GM19467 (cell line): Measurements from ENCODE around the gene OGFOD3.
"Not testable (repeated sequence)": the region's sequence is repeated elsewhere in the genome, so short reads cannot be mapped to it uniquely, and the experiment has no call there.

ENCODE experiments used
- ATAC-seq: cut with Tn5 transposase; IDR thresholded peaks from one replicate; pipeline ENCODE4 v1.9.1; 2021; ENCODE audit warnings: mild to moderate bottlenecking, moderate library complexity; ENCODE audit not compliant: unreplicated experiment

The OGFOD3 gene

DNA sequence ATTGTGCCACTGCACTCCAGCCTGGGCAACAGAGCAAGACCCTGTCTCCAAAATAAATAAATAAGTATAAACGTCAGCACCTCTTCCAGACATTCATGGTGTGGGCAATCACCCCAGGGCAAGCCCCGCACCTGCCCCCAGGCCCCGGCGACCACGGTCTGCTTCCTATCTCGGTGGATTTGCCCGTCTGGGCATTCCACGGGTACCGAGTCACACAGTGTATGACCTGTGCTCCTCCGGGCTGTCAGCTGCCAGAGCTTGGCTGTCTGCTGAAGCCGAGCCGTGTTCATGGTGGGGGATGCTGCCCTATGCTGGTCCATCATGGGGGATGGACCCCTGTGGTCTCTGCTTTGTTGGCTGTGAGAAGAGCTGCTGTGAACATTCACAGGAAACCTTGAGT, 16.7 kb upstream of the OGFOD3 start:
- ATAC-seq: no peak

DNA sequence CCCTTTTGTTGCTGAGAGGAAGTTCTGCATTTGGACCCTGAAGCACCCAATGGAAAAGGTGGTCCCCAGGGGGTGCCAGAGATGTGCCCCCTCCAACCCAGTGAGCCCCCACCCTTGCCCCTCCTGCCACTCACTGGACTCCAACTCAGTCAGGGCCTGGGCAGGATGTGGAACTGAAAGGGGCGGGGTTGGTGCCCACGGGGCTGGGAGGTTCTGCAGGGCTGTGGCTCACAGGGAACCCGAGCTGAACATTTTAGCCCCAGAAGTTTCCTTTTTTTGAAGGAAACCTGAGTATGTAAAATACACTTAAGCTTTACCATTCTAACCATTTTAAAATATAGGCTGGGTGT, 15.8 kb upstream of the OGFOD3 start:
- no peak for ATAC-seq

DNA sequence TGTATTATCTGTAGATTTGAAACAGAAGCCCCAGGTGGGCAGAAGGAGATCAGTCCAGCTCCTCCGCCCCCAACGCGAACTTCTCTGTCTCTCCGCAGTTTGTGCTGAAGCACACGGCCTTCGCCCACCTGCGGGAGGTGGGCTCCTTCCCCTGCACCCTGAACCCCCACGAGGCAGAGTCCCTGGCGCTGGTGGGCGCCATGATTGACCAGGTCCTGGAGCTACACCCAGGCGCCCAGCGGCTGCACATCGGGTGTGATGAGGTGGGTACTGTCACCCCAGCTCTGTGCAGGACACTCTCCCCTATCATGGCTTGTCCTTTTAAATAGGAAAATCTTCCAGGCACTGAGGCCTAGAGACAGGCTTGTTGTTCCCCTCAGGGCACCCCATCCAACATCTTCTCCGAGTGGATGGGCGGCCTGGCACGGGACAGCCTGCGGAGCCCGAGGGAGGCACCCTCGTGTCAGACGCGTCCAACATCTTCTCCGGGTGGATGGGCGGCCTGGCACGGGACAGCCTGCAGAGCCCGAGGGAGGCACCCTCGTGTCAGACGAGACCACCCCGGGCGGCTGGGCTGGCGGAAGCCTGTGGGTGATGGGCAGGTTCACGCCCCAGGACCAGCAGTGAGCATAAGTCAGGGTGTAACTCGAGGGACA, 15.3 kb upstream of the OGFOD3 start:
- ATAC-seq: no peak

DNA sequence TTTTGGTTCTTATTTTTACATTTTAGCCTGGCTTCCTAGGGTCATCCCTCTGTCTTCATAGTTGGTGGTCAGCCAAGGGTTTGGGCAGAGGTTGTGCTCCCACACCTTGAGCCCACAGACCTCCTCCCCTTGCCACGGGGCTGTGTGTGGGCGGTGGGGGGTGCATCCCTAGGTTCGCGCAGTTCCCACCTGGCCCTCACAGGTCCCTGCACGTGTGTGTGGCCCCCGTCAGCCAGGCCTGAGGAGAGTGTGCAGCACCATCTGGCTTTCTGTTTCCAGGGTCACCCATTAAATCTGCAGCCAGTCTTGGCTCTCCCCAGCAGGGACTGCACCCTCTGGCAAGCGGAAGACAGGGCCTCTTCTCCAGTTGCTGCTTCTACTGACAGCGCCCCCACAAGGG, 13.6 kb upstream of the OGFOD3 start:
- ATAC-seq: no peak

DNA sequence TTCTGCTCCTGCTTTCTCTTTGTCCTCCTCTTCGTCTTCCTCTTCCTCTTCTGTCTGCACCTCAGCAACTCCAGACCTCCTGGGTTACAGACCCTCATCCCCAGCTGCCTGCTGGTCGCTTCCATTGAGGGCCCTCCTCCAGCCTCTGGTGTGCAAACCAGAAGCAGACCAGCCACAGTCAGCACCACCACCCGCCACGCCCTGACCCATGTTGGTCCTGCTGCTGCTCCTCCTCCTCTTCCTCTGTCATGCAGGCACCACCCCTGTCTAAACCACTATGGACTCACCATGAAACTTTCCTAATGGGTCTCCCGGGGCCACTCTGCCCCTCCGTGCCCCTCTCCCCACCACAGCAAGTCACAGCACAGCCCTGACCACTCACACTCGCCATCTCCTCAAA, 11.4 kb upstream of the OGFOD3 start:
- ATAC-seq: no peak

DNA sequence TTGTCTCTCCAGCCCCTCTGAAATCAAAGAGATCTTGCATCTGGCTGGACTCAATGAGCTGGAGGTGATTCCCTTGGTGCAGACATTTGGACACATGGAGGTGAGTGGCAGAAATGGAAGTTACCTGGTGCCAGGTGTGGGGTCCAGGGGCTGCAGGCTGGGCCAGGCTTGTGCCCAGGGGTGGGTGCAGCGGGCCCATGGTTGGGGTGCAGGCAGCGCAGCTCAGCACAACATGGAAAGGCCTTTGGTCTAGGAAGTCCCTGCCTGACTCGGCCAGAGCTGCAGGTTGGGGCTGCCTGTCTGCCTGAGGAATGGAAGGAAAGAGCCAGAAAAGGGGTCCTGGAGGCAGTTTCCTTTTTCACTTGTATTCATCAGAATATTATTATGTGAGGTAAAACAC, 10.2 kb upstream of the OGFOD3 start:
- ATAC-seq: no peak

DNA sequence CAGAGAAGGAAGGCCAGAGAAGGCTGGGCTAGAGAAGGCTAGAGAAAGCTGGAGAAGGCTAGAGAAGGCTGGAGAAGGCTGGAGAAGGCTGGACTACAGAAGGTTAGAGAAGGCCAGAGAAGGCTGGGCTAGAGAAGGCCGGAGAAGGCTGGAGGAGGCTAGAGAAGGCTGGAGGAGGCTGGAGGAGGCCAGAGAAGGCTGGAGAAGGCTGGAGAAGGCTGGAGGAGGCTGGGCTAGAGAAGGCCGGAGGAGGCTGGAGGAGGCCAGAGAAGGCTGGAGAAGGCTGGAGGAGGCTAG, 6.4 kb upstream of the OGFOD3 start:
- no peak for ATAC-seq

DNA sequence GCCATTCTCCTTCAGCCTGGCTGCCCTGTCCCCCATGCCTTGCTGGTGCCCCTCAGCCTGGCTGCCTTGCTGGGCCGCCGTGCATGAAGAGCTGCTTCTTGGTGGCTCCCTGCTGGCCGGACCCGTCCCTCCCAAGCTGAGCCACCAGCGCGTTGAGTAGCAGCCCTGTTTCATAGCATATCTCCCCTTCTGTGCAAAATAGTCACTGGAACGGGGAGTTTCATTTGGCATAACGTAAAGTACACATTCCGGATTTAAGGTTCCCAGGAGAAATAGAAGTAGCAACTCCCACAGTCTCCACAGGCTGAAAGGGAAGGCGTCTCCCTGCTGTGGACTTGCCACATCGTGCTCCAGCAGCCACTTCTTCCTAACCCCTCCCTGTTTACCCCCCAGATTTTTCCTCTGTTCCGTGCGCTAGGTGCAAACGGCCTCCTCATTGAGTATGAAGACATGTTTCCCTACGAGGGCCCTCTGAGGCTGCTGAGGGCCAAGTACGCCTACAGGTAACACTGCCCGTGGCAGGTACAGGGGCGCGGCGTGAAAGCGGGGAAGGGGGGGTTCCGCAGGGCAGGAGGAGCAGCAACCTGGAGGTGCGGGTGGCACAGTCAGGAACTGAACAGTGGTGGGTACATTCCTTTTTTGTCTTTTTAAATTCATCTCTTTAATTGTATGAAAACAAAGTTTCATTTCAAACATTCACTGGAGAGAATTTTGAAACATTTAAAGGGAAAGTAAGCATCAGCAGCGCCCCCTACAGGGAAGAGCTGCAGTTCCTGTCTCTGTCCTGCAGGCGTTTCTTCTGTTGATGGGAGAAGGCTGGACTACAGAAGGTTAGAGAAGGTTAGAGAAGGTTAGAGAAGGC, 5.8 kb upstream of the OGFOD3 start:
- ATAC-seq: no peak

DNA sequence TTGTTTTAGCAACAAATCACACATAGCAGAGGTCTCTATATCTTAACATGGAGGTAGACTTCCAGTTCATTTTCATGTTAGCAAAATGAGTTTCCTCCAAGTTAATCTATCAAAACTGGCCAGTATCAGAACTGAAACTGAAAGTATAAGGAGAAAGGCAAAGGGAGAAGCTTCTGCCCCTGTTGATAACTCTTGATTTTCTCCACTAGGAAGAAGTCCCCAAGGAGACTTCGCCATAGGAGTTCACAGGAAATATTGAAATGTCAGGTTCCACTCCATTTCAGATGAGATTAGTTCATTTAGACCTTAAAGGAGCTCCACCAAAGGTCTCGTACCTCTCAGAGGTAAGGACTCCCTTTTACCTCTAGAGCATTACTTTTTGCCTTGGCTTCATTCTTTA, 1.2 kb upstream of the OGFOD3 start:
- no peak for ATAC-seq

DNA sequence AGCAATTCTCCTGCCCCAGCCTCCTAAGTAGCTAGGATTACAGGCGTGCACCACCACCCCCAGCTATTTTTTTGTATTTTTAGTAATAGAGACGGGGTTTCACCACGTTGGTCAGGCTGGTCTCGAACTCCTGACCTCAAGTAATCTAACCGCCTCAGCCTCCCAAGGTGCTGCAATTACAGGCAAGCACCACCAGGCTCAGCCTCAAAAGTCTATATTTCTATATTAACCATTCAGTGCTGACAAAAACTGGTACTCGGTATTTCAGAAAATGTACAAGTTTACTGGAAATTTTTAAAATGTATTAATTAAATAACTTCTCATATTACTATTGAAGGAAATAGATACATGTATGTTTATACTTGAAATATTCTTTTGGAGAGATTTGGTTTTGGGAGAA, 1.6 kb downstream of the OGFOD3 start:
- no peak for ATAC-seq

DNA sequence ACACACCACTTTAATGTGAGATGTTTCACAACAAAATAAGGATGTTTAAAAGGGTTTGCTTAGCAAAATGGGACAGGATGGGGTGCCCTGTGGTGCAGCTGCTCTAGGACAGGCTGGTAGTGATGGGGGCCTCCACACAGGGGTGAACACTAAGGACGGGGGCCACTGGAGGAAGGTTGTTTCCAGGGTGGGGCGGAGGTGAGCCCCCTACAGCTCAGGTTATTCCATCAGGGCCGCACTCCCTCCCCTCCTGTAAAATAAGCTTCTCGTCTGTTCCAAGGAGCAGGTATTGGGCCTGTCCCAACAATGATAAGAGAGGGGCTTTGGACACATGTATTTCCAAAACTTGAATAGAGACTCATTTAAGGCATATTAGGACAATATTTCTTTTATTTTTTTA, 2.1 kb downstream of the OGFOD3 start:
- no peak for ATAC-seq

DNA sequence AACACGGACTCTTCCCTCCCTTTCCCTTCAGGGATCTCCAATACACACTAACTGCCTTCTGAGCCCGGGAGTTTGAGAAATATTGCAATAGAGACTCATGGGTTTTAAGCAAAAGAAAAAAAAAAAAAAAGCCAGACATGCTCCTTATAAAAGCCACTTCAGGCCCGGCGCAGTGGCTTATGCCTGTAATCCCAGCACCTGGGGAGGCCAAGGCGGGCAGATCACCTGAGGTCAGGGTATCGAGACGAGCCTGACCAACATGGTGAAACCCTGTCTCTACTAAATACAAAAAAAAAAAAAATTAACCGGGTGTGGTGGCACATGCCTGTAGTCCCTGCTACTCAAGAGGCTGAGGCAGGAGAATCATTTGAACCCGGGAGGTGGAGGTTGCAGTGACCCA, 2.6 kb downstream of the OGFOD3 start:
- ATAC-seq: no peak

DNA sequence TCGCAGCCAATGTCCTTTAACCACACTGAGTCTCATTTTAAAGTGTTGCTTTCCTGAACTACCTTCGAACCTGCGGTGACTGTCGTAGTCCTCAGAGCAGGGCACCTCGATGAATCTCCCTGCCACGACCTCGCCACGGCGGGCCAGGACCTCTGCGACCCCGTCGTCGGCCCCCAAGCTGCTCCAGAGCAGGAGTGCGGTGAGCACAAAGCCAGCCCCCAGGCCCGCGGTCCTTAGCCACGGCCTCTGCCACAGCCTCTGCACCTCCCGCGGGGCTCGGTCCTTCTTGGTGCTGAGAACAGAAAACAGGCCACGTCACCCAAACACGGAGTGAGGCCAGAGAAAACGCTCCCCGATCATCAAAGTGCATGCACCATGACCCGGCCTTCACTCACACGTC, 3.0 kb downstream of the OGFOD3 start:
- no peak for ATAC-seq

DNA sequence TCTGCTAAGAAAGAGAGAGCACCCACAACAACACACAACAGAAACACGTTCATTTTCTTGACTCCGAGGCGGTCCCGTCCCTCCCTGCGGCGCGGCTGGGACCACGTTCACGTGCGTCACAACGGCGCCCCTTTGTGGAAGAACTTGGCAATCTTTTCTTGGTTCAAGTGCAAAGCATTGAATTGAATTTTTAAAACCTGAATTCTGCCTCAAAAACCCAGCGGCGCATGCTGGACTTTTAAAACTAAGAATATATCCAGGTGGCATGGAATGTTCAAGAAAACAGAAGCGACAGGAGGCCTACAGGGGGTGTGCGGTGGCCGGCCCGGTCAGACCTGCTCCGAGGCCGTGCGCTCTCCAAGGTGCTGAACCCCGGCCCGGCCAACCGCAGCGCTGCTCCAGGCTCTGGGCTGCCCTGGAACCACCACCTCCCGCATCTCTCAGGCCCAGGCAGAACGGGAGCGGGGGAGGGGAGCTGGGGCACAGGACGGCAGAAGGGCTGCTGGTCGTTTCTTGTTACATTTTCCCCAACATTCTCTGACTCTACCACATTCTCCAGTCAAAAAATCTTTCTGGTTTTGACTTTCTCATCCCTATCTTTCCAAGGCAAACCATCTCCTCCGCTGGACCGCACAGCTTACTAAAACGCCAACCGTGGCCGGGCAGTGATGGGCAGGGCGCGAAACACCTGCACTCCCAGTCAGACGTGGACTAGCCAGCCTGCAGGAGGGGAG, 3.7 kb downstream of the OGFOD3 start:
- no peak for ATAC-seq

DNA sequence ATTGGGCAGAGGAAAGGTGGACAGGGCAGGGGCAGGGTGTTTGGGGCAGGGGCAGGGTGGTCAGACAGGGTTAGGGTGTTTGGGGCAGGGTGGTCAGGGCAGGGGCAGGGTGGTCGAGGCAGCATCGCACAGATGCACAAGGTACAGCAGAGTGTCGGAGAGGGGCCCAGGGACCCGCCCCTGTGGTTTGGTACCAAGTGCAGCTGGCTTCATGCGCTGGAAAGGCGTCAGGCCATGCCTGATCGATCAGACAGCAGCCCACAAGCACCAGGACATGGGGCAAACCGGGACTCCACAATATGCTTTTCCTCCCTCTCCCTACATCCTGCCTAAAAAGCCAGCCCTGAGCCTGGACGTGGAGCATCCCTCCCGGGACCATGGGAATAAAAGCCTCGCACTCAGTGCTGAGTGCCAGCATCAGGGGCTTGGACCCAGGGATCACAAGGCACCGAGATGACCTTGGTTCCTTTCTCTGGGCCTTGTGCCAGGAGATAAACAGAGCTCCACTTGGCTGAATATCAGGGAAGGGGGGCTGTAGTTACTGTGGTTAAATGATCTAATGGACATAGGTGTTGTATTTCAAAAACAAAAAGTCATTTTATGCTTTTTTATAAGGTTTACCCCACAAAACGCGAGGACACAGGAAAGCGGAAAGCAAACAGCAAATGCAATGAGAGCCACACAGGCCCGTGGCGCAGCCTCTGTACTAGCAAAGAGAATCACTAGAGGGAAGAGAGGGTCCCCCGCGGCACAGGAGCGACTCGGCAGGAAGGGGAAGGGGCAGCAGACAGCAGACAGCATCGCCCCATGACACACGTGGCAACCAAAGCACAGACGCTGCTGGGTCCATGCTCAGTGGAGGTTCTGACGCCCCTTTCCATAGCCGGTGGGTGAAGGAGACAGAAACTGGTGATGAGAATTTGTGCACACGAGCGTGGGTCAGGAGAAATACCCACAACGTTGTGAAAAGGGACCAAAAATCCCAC, 5.6 kb downstream of the OGFOD3 start:
- ATAC-seq: no peak

DNA sequence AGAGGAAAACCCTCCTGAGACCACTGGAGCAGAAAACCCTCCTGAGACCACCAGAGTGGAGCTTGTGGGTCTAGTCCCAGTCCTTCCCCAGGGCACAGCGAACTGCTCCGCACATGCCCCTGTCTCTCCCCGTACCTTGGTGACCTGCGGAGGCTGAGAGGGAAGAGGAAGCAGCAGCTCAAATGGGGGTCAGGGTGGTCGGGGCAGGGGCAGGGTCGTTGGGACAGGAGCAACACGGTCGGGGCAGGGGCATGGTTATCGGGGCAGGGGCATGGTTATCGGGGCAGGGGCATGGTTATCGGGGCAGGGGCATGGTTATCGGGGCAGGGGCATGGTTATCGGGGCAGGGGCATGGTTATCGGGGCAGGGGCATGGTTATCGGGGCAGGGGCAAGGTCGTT, 6.3 kb downstream of the OGFOD3 start:
- ATAC-seq: not testable (repeated sequence)

DNA sequence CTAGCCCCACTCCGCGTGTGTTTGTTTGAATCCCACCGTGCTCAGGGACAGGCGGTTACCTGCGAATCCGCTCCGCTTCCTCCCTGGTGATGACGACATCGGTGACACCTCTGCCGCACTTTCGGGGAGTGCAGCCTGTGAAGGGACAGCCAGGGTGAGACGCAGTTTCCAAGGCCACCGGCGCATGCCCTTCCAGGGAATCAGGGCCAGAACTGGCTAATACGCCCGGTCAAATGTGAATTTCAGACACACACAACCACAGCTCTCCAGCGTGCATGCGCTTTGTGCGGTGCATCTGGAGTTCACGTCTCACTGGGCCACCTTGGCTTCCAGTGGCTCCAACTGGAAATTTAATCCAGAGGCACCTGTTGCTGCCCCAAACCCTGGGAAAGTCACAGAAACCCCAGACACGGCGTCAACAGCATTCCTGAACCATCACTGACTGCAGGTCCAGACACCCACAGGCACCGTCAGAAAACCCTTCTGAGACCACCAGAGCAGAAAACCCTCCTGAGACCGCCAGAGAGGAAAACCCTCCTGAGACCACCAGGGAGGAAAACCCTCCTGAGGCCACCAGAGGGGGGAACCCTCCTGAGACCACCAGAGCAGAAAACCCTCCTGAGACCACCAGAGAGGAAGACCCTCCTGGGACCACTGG, 6.9 kb downstream of the OGFOD3 start:
- ATAC-seq: no peak

DNA sequence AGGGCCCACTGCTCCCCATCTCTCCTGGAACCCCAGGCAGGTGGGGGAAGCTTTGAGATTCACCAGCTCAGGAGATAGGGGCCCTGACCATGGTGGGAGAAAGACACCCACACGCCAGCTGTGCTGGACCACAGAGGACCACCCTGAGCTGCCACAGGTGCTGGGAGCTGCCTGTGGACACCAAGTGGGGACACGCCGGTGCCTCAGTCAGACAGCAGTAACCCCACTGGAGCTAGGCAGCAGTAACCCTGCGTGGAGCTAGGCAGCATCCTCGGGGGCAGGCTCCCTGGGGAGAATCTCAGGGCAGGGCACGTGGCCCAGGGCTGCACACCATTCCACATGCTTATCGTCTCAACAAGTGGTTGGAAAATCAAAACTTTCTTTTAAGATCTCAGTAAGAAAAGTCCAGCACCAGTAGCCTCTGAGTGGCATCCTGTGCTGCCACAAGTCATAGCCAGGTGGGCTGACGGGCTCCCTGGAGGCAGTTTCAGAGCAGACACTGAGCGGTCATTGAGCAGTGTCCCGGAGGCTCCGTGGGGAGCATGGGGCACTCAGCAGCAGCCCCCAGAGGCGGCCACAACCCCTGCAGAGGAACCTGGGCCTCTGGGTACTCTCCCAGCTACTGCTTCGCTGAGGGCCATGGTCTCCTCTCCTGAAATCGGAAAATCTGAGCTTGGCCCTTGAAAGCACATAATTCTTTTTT, 8.2 kb downstream of the OGFOD3 start:
- ATAC-seq: no peak

DNA sequence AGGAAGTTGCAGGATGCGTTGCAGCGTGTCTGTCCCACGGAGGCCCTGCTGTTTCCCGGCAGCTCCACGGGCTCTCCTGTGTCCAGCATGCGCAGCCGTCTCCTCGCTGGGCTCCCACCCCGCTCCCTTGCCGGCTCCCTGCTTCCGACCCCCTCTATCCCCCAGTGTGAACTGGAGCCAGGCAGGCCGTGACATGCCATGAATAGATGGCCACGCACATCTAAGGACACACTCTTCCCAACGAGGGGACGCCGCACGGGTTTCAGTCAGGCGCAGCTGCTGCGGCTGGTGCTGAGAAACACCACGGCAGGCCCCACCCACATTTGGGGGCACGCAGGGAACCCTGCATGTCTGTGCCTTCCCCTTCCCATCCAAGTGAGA, 9.5 kb downstream of the OGFOD3 start:
- no peak for ATAC-seq
